ENCODE results near the gene LTBP1.
"Not testable (repeated sequence)": the region's sequence is repeated elsewhere in the genome, so short reads cannot be mapped to it uniquely, and the experiment has no call there.

LTBP1 gene

DNA sequence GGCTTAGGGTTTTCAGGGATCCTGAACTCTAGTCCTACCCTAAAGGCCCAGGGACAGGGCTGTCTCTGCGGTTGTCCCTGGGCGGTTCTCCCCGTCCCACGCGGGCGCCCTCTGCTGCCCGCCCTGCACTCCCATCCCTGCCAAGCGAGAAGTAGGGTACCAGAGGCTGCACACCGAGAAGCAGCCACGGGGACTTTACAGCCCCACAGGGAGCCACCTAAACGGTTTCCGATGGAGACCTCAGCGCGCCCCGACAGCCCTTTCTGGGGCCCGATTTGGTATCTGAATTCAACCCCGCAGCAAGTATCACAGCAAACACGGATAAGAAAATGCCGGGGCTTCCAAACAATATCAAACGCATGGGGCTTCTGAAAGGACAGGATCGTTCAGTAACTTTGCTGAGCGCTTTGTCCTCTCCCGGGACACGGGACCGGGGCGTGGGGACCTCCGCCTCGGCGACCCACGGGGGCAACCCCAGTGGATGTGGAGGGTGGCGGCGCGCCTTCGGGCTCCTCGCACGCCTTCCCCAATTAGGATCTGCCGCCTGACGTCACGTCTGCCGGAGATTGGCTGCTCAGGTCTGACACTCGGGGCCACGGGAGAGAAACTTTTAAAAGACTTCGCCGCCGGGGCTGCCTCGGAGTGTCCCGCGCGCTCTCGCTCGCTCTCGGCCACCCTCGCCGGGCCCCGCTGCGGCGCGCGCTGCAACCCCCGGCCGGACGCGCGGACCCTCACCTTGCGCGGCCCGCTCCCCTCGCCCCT, at the start of gene LTBP1:
TSS of gene LTBP1 (plus strand) at position 640 of the 762 bp plus-strand sequence. CDS start 372 bp downstream, outside the sequence.
- DNase-seq: peak in 1 of 2 experiments; percentile 66

DNA sequence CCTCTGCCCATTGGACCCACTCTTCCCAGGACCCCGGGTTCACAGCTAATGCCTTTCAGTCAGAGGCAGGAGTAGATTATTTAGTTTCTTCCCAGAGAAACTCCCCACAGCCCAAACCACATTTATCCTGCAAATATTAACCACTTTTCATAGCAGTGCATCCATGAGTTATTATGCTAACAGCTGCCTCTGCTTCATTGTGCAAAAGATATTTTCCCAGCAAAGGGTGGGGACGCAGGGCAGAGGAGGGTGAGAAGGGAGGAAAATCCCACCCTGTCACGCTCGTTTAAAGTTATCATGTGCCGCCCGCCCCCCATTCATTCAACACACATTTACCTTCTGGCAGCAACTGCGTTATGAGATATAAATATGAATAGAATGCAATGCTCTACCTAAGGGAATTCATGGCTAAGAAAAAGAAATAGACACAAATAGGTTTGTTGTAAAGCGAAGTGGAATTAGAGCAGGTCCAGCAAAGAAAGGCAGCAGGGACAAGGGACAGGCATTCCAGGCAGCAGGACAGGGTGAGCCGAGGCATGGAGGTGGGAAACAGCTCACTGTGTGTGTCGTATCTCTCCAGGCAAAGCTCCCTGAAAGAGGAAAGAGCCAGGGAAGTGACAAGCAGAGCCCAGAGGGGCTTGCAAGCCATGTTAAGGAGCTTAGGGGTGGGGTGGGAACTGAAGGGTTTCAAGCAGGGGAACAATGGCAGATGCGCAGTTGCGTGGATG, 46.3 kb upstream of the LTBP1 start:
- DNase-seq: no peak

DNA sequence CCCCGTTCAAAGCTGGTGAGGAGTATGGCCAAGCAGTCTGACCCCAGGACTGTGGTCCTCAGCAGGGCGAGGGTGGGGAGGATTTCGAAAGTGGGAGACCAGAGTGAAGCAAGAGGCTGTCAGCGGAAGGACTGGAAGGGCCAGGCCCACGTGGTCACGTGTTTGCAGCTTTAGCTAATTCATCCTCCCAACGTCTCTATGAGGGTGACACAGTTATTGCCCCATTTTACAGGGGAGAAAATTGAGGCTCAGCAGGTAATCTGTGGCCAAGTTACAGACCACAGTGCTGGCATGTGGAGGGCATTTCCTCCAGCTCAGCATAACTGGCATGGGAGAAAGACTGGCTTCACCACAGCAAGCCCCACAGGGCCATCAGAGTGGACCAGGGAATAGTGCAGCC, 45.4 kb upstream of the LTBP1 start:
- no peak for DNase-seq

DNA sequence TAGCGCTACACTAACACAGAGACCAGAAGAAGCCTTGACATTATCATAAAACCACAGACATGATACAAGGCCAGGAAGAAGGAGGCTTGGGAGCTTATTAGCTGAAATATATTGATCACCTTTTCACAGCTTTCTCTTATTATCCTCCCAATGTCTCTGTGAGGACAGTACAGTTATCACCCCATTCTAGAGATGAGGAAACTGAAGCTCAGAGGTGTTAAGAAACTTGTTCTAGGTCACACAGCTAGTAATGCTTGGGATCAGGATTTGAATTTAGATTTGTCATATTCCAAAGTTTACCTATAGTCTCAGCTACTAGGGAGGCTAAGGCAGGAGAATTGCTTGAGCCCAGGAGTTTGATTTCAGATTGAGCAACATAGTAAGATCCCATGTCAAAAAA, 44.6 kb upstream of the LTBP1 start:
- DNase-seq: no peak

- DNase-seq: no peak
Observed at GRCh38 chr2:32902986-32903385, 43.8 kb upstream of the LTBP1 start.

GRCh38 chr2:32904074-32904473, 42.7 kb upstream of the LTBP1 start:
- DNase-seq: no peak

- no peak for DNase-seq
Observed at GRCh38 chr2:32904751-32905150, 42.0 kb upstream of the LTBP1 start.

DNA sequence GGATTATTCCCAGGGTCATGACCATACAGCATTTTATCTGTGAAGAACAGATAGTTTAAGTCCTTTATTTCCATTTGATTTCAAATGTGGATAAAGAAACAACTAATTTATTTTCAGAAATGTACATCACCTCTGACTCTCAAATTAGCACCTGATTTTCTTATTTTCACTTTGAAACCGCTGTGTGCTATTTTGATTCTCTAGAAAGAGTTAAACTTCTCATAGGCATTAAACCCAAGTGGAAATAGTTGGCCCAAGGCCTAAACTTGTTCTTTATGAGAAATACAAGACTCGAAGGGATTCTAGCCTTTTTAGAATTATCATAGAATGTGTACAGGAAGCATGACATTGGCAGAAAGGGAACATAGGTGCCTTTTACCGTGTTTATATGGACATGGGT, 41.5 kb upstream of the LTBP1 start:
- no peak for DNase-seq

DNA sequence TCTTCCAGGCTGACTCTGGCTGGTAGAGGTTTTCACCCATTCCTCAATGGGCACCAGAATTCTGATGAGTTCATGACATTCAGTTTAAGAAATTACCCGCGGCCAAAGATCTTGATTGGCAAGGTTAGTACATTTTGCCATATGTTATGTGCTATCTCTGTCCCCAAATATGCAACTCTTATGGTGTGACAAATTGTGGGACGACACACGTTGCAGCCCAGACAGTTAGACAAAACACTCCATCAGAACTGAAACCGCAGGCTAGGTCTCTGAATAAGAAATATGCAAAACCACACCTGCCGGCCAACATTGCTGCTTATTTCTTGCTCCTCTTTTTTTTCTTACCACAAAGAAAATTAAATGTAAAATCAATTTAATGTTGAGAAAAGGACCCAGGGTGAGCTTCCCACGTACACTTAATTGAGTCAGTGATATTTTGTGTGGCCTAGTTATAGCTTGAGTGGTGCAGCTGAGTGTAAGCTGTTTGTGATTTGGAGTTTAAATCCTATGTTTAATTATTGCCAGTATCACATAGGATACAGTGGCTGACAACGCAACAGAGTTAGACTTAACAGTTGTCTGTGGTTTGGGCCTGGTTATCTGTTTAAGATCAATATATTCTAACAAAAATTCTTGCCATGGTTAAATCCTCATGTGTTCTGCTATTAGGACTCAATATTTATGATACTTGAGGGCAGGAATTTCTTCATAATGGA, 35.7 kb upstream of the LTBP1 start:
- no peak for DNase-seq

- no peak for DNase-seq
Observed at GRCh38 chr2:32915694-32916093, 31.1 kb upstream of the LTBP1 start.

- DNase-seq: no peak
Observed at GRCh38 chr2:32918774-32919173, 28.0 kb upstream of the LTBP1 start.

DNA sequence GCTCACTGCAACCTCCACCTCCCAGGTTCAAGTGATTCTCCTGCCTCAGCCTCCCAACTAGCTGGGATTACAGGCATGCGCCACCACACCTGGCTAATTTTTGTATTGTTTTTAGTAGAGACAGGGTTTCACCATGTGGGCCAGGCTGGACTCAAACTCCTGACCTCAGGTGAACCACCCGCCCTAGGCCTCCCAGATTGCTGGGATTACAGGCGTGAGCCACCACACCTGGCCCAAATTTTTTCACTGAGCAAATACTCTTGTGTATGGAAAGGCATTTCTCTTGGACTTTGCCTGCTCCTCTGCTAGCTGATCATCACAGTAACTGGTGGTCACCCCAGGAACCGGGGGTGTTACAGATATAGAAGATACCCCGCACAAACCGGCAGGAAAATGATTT, 26.9 kb upstream of the LTBP1 start:
- DNase-seq: not testable (repeated sequence)

- DNase-seq: not testable (repeated sequence)
Observed at GRCh38 chr2:32921486-32921885, 25.3 kb upstream of the LTBP1 start.

DNA sequence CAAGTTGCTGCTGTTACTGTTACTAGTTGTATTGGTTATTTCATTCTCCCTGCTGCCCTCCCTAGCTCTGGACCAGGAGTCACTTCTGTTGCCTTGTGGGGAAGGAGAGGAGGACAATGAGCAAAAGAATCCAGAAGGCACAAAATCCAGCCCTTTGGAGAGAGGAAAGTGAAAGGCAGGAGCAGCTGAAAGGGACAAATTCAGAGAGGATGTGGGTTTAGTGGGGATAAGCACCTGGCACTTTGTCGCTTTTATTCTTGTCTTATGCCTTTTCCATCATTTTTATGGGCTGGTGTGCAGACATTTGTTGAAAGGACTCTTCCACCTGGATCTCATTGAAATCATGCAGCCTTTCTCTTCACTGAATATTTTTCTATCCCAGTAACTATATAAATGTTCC, 24.3 kb upstream of the LTBP1 start:
- DNase-seq: no peak

DNA sequence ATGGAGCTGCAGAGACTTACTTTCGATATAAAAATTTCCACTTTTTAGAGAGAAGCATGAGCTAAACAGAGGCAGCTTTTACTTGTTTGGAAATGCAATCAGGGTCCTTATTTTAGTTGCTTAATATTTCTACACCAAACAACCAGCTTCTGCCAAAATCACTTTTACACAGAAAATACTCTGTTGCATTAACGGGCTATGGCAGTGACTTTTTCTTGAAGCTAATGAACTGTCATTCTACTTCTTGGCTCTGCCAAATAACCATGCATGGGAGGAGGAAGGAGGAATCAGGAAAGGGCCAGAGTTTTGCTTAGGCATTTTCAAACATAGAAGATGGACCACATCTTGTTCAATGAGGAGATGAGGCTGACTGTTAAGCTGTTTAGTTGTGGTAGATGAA, 23.6 kb upstream of the LTBP1 start:
- no peak for DNase-seq

DNA sequence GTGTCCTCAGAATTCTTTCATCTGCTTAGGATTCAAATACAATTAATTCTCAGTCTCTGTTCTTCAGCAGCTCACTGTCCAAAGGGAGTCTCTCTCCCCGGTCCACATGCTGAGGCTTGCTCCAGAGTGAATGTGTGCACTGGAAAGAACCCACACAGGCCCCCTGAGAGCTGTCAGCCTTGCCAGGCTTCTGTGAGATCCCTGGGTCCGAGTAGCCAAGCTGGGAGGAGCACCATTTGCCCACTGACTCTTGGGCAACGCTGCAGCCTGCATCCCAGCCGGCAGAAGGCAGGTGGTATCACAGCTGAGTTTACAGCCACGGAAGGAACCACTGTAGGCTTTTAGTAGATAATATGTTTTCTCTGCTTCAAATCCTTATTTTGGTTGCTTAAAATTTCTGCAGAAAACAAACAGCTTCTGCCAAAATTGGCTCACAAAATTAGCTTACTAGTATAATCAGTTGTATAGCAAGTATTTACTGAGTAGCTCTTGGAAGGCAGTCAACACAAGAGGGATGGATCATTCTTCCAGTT, 21.4 kb upstream of the LTBP1 start:
- peak in 1 of 2 experiments; percentile 69 for DNase-seq

DNA sequence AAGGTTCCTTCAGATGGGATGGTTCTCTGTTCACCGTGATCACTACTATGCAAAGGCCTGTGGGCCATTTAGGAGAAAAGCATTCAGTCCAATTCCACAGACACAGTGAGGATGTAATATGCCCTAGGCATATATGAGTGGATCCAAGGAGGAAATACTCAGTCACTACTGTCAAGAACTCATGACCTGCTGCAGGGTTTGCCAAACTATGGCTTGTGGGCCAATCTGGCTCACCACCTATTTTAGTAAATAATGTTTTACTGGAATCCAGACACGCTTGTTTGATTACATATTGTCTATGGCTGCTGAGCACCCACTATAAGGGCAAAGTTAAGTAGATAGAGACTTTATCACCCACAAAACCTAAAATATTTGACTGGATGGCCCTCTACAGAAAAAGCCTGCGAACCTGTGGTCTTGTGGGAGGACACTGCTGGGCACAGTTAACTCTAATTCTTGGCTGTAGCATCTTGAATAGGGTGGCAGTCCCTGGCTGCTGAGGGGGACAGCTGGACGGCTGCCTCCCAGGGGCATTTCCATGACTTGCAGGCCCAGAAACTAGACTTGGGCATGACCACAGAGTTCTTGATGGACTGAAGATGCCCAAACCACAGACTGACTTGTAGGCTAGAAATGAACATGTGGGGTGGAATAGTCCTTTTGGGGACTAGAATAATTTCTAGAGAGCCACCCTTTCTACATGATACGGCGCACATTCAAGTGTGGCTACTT, 20.6 kb upstream of the LTBP1 start:
- no peak for DNase-seq

DNA sequence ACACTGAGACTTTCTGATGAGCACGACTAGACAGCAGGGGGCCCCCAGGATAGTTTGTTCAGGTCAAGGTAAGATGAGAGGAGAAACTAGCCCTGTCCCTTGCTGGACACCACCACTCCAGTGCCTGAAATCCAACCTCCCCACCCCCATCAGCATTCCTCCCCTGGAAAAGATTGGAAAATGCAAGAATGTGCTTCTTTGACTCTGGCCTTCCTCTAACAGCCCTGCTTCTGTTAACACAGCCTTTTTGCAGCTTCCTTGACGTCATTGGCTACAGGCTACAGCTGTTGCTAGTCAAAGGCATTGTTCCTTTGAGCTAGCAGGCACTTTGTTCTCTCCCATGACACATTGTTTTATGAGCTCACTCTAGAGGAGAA, 20.1 kb upstream of the LTBP1 start:
- no peak for DNase-seq

GRCh38 chr2:32930436-32930835, 16.3 kb upstream of the LTBP1 start:
- DNase-seq: no peak

- DNase-seq: no peak
Observed at GRCh38 chr2:32931519-32931918, 15.2 kb upstream of the LTBP1 start.

DNA sequence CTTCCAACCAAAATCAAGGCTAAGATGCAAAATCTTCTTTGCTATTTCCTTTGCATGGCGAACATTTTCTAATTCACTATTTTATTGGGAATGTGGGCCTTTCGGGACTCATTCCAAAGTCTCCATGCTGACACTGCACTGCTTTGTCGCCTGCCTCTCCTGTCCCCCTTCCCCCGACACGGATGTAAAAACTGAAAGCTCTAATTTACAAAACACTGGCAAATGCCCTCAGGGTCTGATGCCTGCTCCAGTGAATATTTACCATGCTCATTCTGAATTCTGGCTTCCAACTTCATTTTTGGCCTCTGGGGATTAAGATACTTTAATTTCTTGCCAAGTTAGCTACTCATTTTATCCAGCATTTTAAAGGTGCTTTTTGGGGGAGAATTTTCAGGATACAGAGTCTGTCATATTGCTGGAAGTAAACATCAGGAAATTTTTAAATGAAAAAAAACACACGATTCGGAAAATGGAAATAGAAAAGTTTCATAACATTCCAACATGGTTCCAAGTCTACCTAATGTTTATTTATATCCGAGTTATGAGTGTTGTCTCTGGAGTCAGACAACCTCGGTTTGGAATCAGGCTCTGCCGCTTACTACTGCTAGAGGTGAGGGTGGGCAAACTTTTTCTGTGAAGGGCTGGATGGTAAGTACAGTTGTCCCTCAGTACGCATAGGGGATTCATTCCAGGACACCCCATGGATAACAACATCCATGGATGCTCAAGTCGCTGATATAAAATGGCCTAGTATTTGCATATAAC, 14.6 kb upstream of the LTBP1 start:
- peak in 1 of 2 experiments; percentile 38 for DNase-seq

All from NCI-H446 (cell line).